GM23338 (cell line): Measurements from ENCODE around the gene BCAS3. TPM values are rescaled to one million over a fixed set of nuclear protein-coding genes. Genes with fewer than 3 reads are reported as not detected.

Experiments
- ATAC-seq: fragments of 200-7000 bp; cut with Tn5 transposase; 3 replicates; pipeline ENCODE4 v1.9.1; 2020
- DNase-seq: peaks from one replicate; pipeline ENCODE4 v3.0.0-alpha.2; 2015; ENCODE audit warnings: low spot score
- H2AFZ ChIP-seq: fragments of 200-600 bp; sonication (generic); 2 replicates; pipeline ENCODE4 v1.8.0; 2016; ENCODE audit warnings: antibody characterized with exemption, mild to moderate bottlenecking, moderate library complexity
- H3F3A ChIP-seq: fragments of 200-600 bp; sonication (generic); replicated peaks from 2 replicates; pipeline ENCODE4 v1.8.0; 2017; ENCODE audit warnings: antibody characterized with exemption, mixed run types, low read depth
- H3K27ac ChIP-seq: fragments of 200-600 bp; sonication (generic); 2 replicates; pipeline ENCODE4 v1.6.1; 2016; ENCODE audit warnings: low read depth
- H3K27me3 ChIP-seq: fragments of 200-600 bp; sonication (generic); 2 replicates; pipeline ENCODE4 v1.8.0; 2016; ENCODE audit warnings: mild to moderate bottlenecking, mixed run types, moderate library complexity; ENCODE audit not compliant: insufficient read depth
- H3K36me3 ChIP-seq: fragments of 200-600 bp; sonication (generic); 2 replicates; pipeline ENCODE4 v1.8.0; 2016; ENCODE audit warnings: mild to moderate bottlenecking; ENCODE audit not compliant: insufficient read depth
- H3K4me1 ChIP-seq: fragments of 200-600 bp; sonication (generic); 2 replicates; pipeline ENCODE4 v1.8.0; 2016; ENCODE audit warnings: mild to moderate bottlenecking, moderate library complexity; ENCODE audit not compliant: insufficient read depth
- H3K4me2 ChIP-seq: fragments of 200-600 bp; sonication (generic); 2 replicates; pipeline ENCODE4 v1.7.1; 2017; ENCODE audit warnings: mixed run types
- H3K4me3 ChIP-seq: fragments of 200-600 bp; sonication (generic); 2 replicates; pipeline ENCODE4 v1.6.1; 2016; ENCODE audit warnings: mixed run types
- H3K79me2 ChIP-seq: fragments of 200-600 bp; sonication (generic); replicated peaks from 2 replicates; pipeline ENCODE4 v1.8.0; 2017; ENCODE audit warnings: mild to moderate bottlenecking; ENCODE audit not compliant: insufficient read depth
- H3K9me2 ChIP-seq: fragments of 200-600 bp; sonication (generic); 2 replicates; pipeline ENCODE4 v1.8.0; 2017; ENCODE audit not compliant: insufficient read depth
- H4K20me1 ChIP-seq: fragments of 200-600 bp; sonication (generic); replicated peaks from 2 replicates; pipeline ENCODE4 v1.8.0; 2017; ENCODE audit warnings: mild to moderate bottlenecking; ENCODE audit not compliant: insufficient read depth
- H3K27ac Mint-ChIP-seq: 2 replicates; pipeline ENCODE4 v1.8.0; 2020; ENCODE audit warnings: inconsistent platforms, mild to moderate bottlenecking, moderate library complexity, mixed read lengths
- H3K27me3 Mint-ChIP-seq: 3 replicates; pipeline ENCODE4 v1.8.0; 2022; ENCODE audit warnings: low read depth, mild to moderate bottlenecking, moderate library complexity, mixed read lengths, inconsistent platforms; ENCODE audit not compliant: insufficient read depth, poor library complexity
- H3K36me3 Mint-ChIP-seq: 3 replicates; pipeline ENCODE4 v1.8.0; 2021; ENCODE audit warnings: low read depth, mild to moderate bottlenecking, inconsistent platforms, moderate library complexity, mixed read lengths
- H3K4me1 Mint-ChIP-seq: 3 replicates; pipeline ENCODE4 v1.8.0; 2020; ENCODE audit warnings: mild to moderate bottlenecking, inconsistent platforms, mixed read lengths
- H3K4me3 Mint-ChIP-seq: 3 replicates; pipeline ENCODE4 v1.8.0; 2021; ENCODE audit warnings: moderate library complexity, mild to moderate bottlenecking, inconsistent platforms, mixed read lengths
- H3K9me3 Mint-ChIP-seq: 3 replicates; pipeline ENCODE4 v1.8.0; 2020; ENCODE audit warnings: moderate library complexity, mild to moderate bottlenecking, inconsistent platforms, mixed read lengths
- EZH2phosphoT487 ChIP-seq: fragments of 200-600 bp; sonication (generic); IDR thresholded peaks from one replicate; pipeline ENCODE4 v1.8.1; 2018; ENCODE audit warnings: antibody characterized with exemption; ENCODE audit not compliant: unreplicated experiment
- POLR2AphosphoS5 ChIP-seq: IDR thresholded peaks from 2 replicates; pipeline ENCODE4 v1.6.1; 2016; ENCODE audit warnings: antibody characterized with exemption, low read depth
- ZNF114 ChIP-seq: fragments of 250-450 bp; sonication (Bioruptor Pico); IDR thresholded peaks from 2 replicates; pipeline ENCODE4 v1.5.0; 2020; ENCODE audit warnings: mild to moderate bottlenecking, moderate library complexity
- polyA plus RNA-seq: library from polyadenylated mRNA; unstranded; fragments of >200 nt; fragmentation: Nextera tagmentation; extraction: Ambion mirVana; gene quantifications from 2 replicates; pipeline ENCODE4 v1.2.1, GENCODE V29; 2016
- total RNA-seq: library from RNA; depleted of rRNA; stranded (reverse); fragments of >200 nt; shearing (Covaris generic); gene quantifications from 2 replicates; pipeline ENCODE4 v1.2.3, GENCODE V29; 2014
- TF ChIP-seq, protein P1 (sequence below): IDR thresholded peaks from 2 replicates; pipeline ENCODE4 v1.6.1; 2016; ENCODE audit warnings: antibody characterized with exemption
- TF ChIP-seq, protein P2 (sequence below): fragments of 250-450 bp; sonication (Bioruptor Pico); IDR thresholded peaks from 2 replicates; pipeline ENCODE4 v1.5.0; 2020; ENCODE audit warnings: mild to moderate bottlenecking, moderate library complexity

The BCAS3 gene
- total and polyA plus RNA-seq, 2 experiments from 2014 or later, result 8.2 to 28.0 TPM

DNA sequence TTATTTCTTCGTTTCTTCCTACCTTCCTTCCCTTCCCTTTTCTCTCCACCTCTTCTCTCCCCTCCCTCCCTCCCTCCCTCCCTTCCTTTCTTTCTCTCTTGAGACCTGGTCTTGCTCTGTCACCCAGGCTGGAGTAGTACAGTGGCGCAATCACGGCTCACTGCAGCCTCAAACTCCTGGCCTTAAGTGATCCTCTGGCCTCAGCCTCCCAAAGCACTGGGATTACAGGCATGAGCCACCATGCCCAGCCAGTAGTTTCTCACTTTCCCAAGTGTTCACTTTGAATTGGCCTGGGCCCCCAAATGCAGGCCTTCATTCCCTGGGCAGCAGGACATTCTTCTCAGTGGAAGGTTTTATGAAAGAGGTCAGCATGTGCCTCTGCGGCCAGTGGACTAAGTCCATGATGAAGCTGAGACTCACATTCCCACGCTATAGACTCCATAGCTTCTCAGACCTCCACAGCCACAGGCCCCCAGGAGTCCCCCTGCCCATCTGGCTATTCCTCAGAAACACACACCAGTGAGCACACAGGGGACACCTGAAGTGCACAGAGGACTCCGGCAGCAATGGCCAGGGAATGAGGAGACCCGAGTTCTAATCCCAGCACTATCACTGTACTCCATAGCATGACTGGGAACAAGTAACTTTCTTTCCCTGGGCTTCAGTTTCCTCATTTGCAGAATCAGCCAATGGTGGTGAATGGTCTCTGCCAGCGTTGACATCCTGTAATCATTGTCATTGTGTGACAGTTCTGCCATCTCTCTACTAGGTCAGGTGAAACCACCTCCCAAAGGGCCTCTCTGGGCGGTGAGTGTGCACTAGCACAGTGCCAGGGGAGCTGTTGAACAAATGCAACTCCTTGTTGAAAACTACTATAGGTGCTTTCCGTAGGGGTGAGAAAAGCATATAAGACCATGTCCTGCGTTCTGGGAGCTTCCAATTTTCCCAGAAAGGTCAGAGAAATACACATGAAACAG, 652.8 kb downstream of the BCAS3 start (continued):
- TF ChIP-seq, protein P1, sequence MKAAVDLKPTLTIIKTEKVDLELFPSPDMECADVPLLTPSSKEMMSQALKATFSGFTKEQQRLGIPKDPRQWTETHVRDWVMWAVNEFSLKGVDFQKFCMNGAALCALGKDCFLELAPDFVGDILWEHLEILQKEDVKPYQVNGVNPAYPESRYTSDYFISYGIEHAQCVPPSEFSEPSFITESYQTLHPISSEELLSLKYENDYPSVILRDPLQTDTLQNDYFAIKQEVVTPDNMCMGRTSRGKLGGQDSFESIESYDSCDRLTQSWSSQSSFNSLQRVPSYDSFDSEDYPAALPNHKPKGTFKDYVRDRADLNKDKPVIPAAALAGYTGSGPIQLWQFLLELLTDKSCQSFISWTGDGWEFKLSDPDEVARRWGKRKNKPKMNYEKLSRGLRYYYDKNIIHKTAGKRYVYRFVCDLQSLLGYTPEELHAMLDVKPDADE, result no peak
- TF ChIP-seq, protein P2, sequence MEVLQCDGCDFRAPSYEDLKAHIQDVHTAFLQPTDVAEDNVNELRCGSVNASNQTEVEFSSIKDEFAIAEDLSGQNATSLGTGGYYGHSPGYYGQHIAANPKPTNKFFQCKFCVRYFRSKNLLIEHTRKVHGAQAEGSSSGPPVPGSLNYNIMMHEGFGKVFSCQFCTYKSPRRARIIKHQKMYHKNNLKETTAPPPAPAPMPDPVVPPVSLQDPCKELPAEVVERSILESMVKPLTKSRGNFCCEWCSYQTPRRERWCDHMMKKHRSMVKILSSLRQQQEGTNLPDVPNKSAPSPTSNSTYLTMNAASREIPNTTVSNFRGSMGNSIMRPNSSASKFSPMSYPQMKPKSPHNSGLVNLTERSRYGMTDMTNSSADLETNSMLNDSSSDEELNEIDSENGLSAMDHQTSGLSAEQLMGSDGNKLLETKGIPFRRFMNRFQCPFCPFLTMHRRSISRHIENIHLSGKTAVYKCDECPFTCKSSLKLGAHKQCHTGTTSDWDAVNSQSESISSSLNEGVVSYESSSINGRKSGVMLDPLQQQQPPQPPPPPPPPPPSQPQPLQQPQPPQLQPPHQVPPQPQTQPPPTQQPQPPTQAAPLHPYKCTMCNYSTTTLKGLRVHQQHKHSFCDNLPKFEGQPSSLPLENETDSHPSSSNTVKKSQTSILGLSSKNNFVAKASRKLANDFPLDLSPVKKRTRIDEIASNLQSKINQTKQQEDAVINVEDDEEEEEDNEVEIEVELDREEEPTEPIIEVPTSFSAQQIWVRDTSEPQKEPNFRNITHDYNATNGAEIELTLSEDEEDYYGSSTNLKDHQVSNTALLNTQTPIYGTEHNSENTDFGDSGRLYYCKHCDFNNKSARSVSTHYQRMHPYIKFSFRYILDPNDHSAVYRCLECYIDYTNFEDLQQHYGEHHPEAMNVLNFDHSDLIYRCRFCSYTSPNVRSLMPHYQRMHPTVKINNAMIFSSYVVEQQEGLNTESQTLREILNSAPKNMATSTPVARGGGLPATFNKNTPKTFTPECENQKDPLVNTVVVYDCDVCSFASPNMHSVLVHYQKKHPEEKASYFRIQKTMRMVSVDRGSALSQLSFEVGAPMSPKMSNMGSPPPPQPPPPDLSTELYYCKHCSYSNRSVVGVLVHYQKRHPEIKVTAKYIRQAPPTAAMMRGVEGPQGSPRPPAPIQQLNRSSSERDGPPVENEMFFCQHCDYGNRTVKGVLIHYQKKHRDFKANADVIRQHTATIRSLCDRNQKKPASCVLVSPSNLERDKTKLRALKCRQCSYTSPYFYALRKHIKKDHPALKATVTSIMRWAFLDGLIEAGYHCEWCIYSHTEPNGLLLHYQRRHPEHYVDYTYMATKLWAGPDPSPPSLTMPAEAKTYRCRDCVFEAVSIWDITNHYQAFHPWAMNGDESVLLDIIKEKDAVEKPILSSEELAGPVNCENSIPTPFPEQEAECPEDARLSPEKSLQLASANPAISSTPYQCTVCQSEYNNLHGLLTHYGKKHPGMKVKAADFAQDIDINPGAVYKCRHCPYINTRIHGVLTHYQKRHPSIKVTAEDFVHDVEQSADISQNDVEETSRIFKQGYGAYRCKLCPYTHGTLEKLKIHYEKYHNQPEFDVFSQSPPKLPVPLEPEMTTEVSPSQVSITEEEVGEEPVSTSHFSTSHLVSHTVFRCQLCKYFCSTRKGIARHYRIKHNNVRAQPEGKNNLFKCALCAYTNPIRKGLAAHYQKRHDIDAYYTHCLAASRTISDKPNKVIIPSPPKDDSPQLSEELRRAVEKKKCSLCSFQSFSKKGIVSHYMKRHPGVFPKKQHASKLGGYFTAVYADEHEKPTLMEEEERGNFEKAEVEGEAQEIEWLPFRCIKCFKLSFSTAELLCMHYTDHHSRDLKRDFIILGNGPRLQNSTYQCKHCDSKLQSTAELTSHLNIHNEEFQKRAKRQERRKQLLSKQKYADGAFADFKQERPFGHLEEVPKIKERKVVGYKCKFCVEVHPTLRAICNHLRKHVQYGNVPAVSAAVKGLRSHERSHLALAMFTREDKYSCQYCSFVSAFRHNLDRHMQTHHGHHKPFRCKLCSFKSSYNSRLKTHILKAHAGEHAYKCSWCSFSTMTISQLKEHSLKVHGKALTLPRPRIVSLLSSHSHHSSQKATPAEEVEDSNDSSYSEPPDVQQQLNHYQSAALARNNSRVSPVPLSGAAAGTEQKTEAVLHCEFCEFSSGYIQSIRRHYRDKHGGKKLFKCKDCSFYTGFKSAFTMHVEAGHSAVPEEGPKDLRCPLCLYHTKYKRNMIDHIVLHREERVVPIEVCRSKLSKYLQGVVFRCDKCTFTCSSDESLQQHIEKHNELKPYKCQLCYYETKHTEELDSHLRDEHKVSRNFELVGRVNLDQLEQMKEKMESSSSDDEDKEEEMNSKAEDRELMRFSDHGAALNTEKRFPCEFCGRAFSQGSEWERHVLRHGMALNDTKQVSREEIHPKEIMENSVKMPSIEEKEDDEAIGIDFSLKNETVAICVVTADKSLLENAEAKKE, result no peak
- TF ChIP-seq POLR2AphosphoS5 (no peak), EZH2phosphoT487 (no peak), ZNF114 (CRISPR knock-in tag) (no peak)

DNA sequence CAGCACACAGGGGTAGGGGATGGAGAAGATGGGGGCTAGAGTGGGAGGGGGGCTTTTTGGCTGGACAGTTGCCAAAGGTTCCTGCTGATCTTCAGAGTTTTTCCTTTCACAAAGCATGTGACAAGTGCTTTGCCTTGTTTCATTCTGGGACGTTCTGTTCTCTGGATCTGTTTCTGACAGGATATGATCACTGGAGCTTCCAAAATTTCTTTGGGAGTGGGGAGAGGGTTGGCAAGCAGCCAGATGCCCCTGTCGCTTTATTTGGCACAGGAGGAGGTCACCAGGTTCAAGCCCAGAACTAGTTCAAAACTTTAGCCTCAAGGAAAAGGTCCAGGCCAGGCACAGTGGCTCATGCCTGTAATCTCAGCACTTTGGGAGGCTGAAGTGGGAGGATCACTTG, 653.5 kb downstream of the BCAS3 start:
- Histone ChIP-seq H3K9me2 (no peaks in the 10 kb centered on the region), H2AFZ (no peak overlapping the region), H3K27me3 (no peaks in the 10 kb centered on the region), H3K4me2 (no peak overlapping the region), H3K79me2 (no peaks in the 10 kb centered on the region), H3K36me3 (no peaks in the 10 kb centered on the region), H4K20me1 (no peaks in the 10 kb centered on the region), H3K4me3 (no peak overlapping the region), H3F3A (no peaks in the 10 kb centered on the region), H3K4me1 (no peaks in the 10 kb centered on the region), H3K27ac (no peak overlapping the region)
- Mint-ChIP-seq H3K9me3 (no peaks in the 10 kb centered on the region), H3K27ac (no peak overlapping the region), H3K27me3 (peaks cover 5% of the 10 kb centered on the region), H3K4me3 (no peak overlapping the region), H3K36me3 (no peaks in the 10 kb centered on the region), H3K4me1 (no peaks in the 10 kb centered on the region)
- no peak for ATAC-seq
- DNase-seq, result no peak
- no peak for TF ChIP-seq ZNF114 (CRISPR knock-in tag)
- TF ChIP-seq, protein P2, result no peak
- TF ChIP-seq, protein P1, result no peak
